ENCODE results near the gene DLK2.

DLK2 gene

DNA sequence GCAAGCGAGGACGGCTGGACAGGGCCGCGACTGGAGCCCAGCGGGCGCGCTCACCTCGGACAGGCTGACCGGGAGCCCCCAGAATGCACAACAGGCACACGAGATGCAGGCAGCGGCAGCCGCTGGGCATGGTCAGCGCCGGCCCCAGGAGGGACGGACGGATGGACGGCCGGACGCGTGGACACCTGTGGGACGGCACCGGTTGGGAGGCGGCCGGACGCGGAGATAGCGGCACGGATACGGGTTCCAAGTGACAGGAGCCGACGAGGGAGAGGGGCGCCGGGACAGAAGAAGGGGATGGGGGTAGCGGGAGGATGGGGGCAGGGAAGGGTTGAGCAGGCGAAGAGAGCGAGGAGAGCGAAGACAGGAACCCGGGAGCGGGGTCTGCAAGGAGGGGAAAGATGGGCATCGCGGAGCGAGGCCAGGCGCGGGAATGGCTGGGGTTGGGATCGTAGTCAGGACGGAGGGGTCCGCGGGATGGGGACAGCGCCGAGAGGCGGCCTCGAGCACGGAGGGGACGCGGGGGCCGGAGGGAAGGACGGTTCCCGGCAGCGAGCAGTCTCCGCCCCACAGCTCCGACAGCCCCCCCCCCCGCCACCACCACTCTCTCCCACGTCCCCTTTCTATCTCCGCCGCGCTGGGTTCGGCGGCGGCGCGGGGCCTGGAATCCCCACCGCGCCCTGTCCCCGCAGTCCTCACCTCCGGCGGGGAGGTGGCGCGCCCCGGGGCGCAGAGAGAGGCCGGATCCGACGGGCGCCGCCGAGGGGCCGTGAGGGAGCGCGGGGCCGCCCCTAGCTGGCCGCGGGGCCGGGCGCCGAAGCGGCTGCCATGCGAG is 435 bp downstream of the DLK2 start:
- no peaks in the 10 kb centered on the region for H3K9me3 ChIP-seq (ENCODE audit: low read length)
- H3K4me1 ChIP-seq (ENCODE audit: insufficient read depth, low read length): peaks cover 3% of the 10 kb centered on the region
- peak overlapping the region; percentile 50 for H3K4me3 ChIP-seq (ENCODE audit: low read length)
- peaks cover 20% of the 10 kb centered on the region for H3K36me3 ChIP-seq (ENCODE audit: insufficient read depth, low read length)
- peak overlapping the region; percentile 43 for H2AFZ ChIP-seq (ENCODE audit: low read depth, low read length)
- H3K27me3 ChIP-seq (ENCODE audit: insufficient read depth, low read length): peaks cover 9% of the 10 kb centered on the region

GRCh38 chr6:43454290-43454695 is 1.1 kb downstream of the DLK2 start:
- H3K9me3 ChIP-seq (ENCODE audit: low read length): no peaks in the 10 kb centered on the region
- H3K36me3 ChIP-seq (ENCODE audit: insufficient read depth, low read length): peaks cover 25% of the 10 kb centered on the region
- peaks cover 3% of the 10 kb centered on the region for H3K4me1 ChIP-seq (ENCODE audit: insufficient read depth, low read length)
- H3K27me3 ChIP-seq (ENCODE audit: insufficient read depth, low read length): peaks cover 9% of the 10 kb centered on the region
- H3K4me3 ChIP-seq (ENCODE audit: low read length): peak overlapping the region; percentile 50
- no peak overlapping the region for H2AFZ ChIP-seq (ENCODE audit: low read depth, low read length)

- Histone ChIP-seq H3K4me3 (ENCODE audit: low read length) (no peak overlapping the region), H3K36me3 (ENCODE audit: insufficient read depth, low read length) (peaks cover 28% of the 10 kb centered on the region), H3K4me1 (ENCODE audit: insufficient read depth, low read length) (peaks cover 3% of the 10 kb centered on the region), H3K9me3 (ENCODE audit: low read length) (no peaks in the 10 kb centered on the region), H2AFZ (ENCODE audit: low read depth, low read length) (no peak overlapping the region), H3K27me3 (ENCODE audit: insufficient read depth, low read length) (peaks cover 9% of the 10 kb centered on the region)
Measured at GRCh38 chr6:43453831-43454230, 1.5 kb downstream of the DLK2 start.

- no peak overlapping the region for H2AFZ ChIP-seq (ENCODE audit: low read depth, low read length)
- H3K9me3 ChIP-seq (ENCODE audit: low read length): no peaks in the 10 kb centered on the region
- peaks cover 34% of the 10 kb centered on the region for H3K36me3 ChIP-seq (ENCODE audit: insufficient read depth, low read length)
- H3K4me3 ChIP-seq (ENCODE audit: low read length): no peak overlapping the region
- H3K27me3 ChIP-seq (ENCODE audit: insufficient read depth, low read length): peaks cover 9% of the 10 kb centered on the region
- peaks cover 3% of the 10 kb centered on the region for H3K4me1 ChIP-seq (ENCODE audit: insufficient read depth, low read length)
Measured at GRCh38 chr6:43452896-43453295, 2.5 kb downstream of the DLK2 start.

DNA sequence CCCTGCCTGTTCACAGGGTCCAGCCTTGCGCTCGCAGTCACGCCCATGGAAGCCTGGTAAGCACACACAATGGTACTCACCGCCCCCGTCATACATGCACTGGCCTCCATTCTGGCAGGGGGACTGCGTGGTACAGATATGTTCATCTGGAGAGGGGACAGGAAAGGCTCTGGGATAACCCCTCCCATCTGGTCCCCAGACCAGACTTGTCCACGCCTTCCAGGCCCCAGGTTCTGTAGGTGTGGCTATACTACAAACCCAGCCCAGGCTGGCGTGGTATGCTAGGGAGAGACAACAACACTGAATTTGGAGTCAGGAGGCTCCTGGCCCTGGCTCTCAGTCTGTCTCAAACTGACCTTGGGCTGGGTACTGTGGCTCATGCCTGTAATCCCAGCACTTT is 3.4 kb downstream of the DLK2 start:
- Histone ChIP-seq H3K9me3 (ENCODE audit: low read length) (no peaks in the 10 kb centered on the region), H3K36me3 (ENCODE audit: insufficient read depth, low read length) (peaks cover 39% of the 10 kb centered on the region), H3K27me3 (ENCODE audit: insufficient read depth, low read length) (peaks cover 8% of the 10 kb centered on the region), H3K4me3 (ENCODE audit: low read length) (no peak overlapping the region), H3K4me1 (ENCODE audit: insufficient read depth, low read length) (peaks cover 3% of the 10 kb centered on the region), H2AFZ (ENCODE audit: low read depth, low read length) (no peak overlapping the region)

GRCh38 chr6:43451348-43451747 is 4.0 kb downstream of the DLK2 start:
- Histone ChIP-seq H2AFZ (ENCODE audit: low read depth, low read length) (no peak overlapping the region), H3K9me3 (ENCODE audit: low read length) (no peaks in the 10 kb centered on the region), H3K4me3 (ENCODE audit: low read length) (no peak overlapping the region), H3K27me3 (ENCODE audit: insufficient read depth, low read length) (peaks cover 3% of the 10 kb centered on the region), H3K4me1 (ENCODE audit: insufficient read depth, low read length) (peaks cover 3% of the 10 kb centered on the region), H3K36me3 (ENCODE audit: insufficient read depth, low read length) (peaks cover 42% of the 10 kb centered on the region)

- H3K9me3 ChIP-seq (ENCODE audit: low read length): no peaks in the 10 kb centered on the region
- H3K4me1 ChIP-seq (ENCODE audit: insufficient read depth, low read length): peaks cover 2% of the 10 kb centered on the region
- no peak overlapping the region for H2AFZ ChIP-seq (ENCODE audit: low read depth, low read length)
- H3K27me3 ChIP-seq (ENCODE audit: insufficient read depth, low read length): no peaks in the 10 kb centered on the region
- peaks cover 48% of the 10 kb centered on the region for H3K36me3 ChIP-seq (ENCODE audit: insufficient read depth, low read length)
- H3K4me3 ChIP-seq (ENCODE audit: low read length): no peak overlapping the region
Measured at GRCh38 chr6:43450699-43451131, 4.6 kb downstream of the DLK2 start.

- H3K36me3 ChIP-seq (ENCODE audit: insufficient read depth, low read length): peaks cover 60% of the 10 kb centered on the region
- no peaks in the 10 kb centered on the region for H3K27me3 ChIP-seq (ENCODE audit: insufficient read depth, low read length)
- no peak overlapping the region for H2AFZ ChIP-seq (ENCODE audit: low read depth, low read length)
- no peak overlapping the region for H3K4me3 ChIP-seq (ENCODE audit: low read length)
- no peaks in the 10 kb centered on the region for H3K4me1 ChIP-seq (ENCODE audit: insufficient read depth, low read length)
- H3K9me3 ChIP-seq (ENCODE audit: low read length): no peaks in the 10 kb centered on the region
Measured at GRCh38 chr6:43448916-43449315, 6.4 kb downstream of the DLK2 start.

- Histone ChIP-seq H2AFZ (ENCODE audit: low read depth, low read length) (no peak overlapping the region), H3K4me1 (ENCODE audit: insufficient read depth, low read length) (no peaks in the 10 kb centered on the region), H3K9me3 (ENCODE audit: low read length) (no peaks in the 10 kb centered on the region), H3K4me3 (ENCODE audit: low read length) (no peak overlapping the region), H3K27me3 (ENCODE audit: insufficient read depth, low read length) (no peaks in the 10 kb centered on the region), H3K36me3 (ENCODE audit: insufficient read depth, low read length) (peaks cover 60% of the 10 kb centered on the region)
Measured at GRCh38 chr6:43447604-43448003, 7.7 kb downstream of the DLK2 start.

- Histone ChIP-seq H3K4me1 (ENCODE audit: insufficient read depth, low read length) (no peaks in the 10 kb centered on the region), H3K9me3 (ENCODE audit: low read length) (no peaks in the 10 kb centered on the region), H2AFZ (ENCODE audit: low read depth, low read length) (no peak overlapping the region), H3K27me3 (ENCODE audit: insufficient read depth, low read length) (no peaks in the 10 kb centered on the region), H3K36me3 (ENCODE audit: insufficient read depth, low read length) (peaks cover 50% of the 10 kb centered on the region), H3K4me3 (ENCODE audit: low read length) (no peak overlapping the region)
Measured at GRCh38 chr6:43445576-43445975, 9.8 kb downstream of the DLK2 start.

DNA sequence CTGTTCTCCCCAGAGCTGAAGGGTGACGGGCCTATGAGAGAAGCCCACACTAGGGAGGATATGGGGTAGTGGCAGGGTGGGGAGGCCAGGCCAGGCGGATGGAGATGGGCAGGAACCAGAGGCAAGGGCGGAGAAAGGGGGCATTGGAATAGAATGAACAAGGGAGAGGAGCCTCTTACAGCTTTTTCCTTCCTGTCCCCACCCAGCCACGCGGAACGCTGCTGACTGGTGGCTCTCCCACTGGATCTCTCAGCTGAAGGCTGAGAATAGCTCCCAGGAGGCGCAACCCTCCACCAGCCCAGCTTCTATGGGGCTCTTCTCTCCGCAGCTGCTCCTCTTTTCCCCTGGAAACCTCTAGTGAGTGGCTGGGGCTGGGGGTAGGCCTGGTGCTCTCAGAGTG is 10.8 kb downstream of the DLK2 start:
- no peak overlapping the region for H3K4me3 ChIP-seq (ENCODE audit: low read length)
- no peaks in the 10 kb centered on the region for H3K4me1 ChIP-seq (ENCODE audit: insufficient read depth, low read length)
- peaks cover 43% of the 10 kb centered on the region for H3K36me3 ChIP-seq (ENCODE audit: insufficient read depth, low read length)
- H3K9me3 ChIP-seq (ENCODE audit: low read length): no peaks in the 10 kb centered on the region
- H3K27me3 ChIP-seq (ENCODE audit: insufficient read depth, low read length): no peaks in the 10 kb centered on the region
- H2AFZ ChIP-seq (ENCODE audit: low read depth, low read length): no peak overlapping the region

- no peaks in the 10 kb centered on the region for H3K9me3 ChIP-seq (ENCODE audit: low read length)
- no peak overlapping the region for H2AFZ ChIP-seq (ENCODE audit: low read depth, low read length)
- no peaks in the 10 kb centered on the region for H3K4me1 ChIP-seq (ENCODE audit: insufficient read depth, low read length)
- no peaks in the 10 kb centered on the region for H3K27me3 ChIP-seq (ENCODE audit: insufficient read depth, low read length)
- no peak overlapping the region for H3K4me3 ChIP-seq (ENCODE audit: low read length)
- H3K36me3 ChIP-seq (ENCODE audit: insufficient read depth, low read length): peaks cover 40% of the 10 kb centered on the region
Measured at GRCh38 chr6:43444036-43444435, 11.3 kb downstream of the DLK2 start.

GRCh38 chr6:43442935-43443334 is 12.4 kb downstream of the DLK2 start:
- H3K4me1 ChIP-seq (ENCODE audit: insufficient read depth, low read length): no peaks in the 10 kb centered on the region
- H3K9me3 ChIP-seq (ENCODE audit: low read length): no peaks in the 10 kb centered on the region
- no peak overlapping the region for H3K4me3 ChIP-seq (ENCODE audit: low read length)
- no peaks in the 10 kb centered on the region for H3K27me3 ChIP-seq (ENCODE audit: insufficient read depth, low read length)
- H2AFZ ChIP-seq (ENCODE audit: low read depth, low read length): no peak overlapping the region
- H3K36me3 ChIP-seq (ENCODE audit: insufficient read depth, low read length): peaks cover 32% of the 10 kb centered on the region

DNA sequence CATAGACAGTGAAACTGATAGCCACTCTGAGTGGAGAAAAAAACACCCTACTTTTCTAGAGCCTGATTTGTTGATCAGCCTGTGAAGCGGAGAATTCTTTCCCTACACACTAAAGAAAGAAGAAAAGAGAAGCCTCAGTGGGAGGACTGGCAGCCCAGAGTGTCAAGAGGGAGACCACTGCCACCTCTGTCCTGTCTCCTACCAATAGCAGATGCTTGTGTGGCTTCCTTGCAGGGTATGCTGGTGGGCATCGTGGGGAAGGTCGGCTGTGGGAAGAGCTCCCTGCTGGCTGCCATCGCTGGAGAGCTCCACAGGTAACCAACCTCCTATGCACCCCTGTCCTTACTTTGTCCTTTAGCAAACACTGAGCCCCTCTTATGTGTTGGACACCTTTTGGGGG is 17.6 kb downstream of the DLK2 start:
- H3K27me3 ChIP-seq (ENCODE audit: insufficient read depth, low read length): no peaks in the 10 kb centered on the region
- no peak overlapping the region for H3K4me3 ChIP-seq (ENCODE audit: low read length)
- H3K9me3 ChIP-seq (ENCODE audit: low read length): no peaks in the 10 kb centered on the region
- H3K36me3 ChIP-seq (ENCODE audit: insufficient read depth, low read length): peaks cover 11% of the 10 kb centered on the region
- peaks cover 21% of the 10 kb centered on the region for H3K4me1 ChIP-seq (ENCODE audit: insufficient read depth, low read length)
- no peak overlapping the region for H2AFZ ChIP-seq (ENCODE audit: low read depth, low read length)
